HG02973 (cell line): Measurements from ENCODE around the gene DIS3.
"Not testable (repeated sequence)": the region's sequence is repeated elsewhere in the genome, so short reads cannot be mapped to it uniquely, and the experiment has no call there.

ENCODE experiments used
- ATAC-seq: cut with Tn5 transposase; IDR thresholded peaks from one replicate; pipeline ENCODE4 v1.9.1; 2021; ENCODE audit warnings: moderate library complexity; ENCODE audit not compliant: unreplicated experiment

Gene DIS3

GRCh38 chr13:72745260-72745659 is 36.4 kb downstream of the DIS3 start:
- no peak for ATAC-seq

GRCh38 chr13:72740015-72740414 is 41.7 kb downstream of the DIS3 start:
- ATAC-seq: no peak

GRCh38 chr13:72737033-72737432 is 44.7 kb downstream of the DIS3 start:
- ATAC-seq: no peak

GRCh38 chr13:72728290-72728605 is 53.5 kb downstream of the DIS3 start:
- no peak for ATAC-seq

- ATAC-seq: peak; percentile 94
These were observed 54.0 kb downstream of the DIS3 start, which contains the start of the genes BORA and MZT1 for GRCh38 chr13:72727417-72728289. TSS of gene BORA (plus strand) at chr13:72727923. CDS start at chr13:72728941, 1,018 bp downstream. TSS of gene MZT1 (minus strand) at chr13:72727629. CDS start at chr13:72727602, 27 bp downstream.

- peak; percentile 28 for ATAC-seq
These were observed 54.8 kb downstream of the DIS3 start for GRCh38 chr13:72726726-72727416.

- ATAC-seq: not testable (repeated sequence)
These were observed 55.5 kb downstream of the DIS3 start for GRCh38 chr13:72726185-72726584.

- no peak for ATAC-seq
These were observed 64.9 kb downstream of the DIS3 start for GRCh38 chr13:72716776-72717175.
